ENCODE results near the gene ATF5.
A peak's percentile ranks its signal among the peaks of the same experiment; 100 is the strongest.

ATF5 gene

GRCh38 chr19:49937750-49938381, 8.9 kb downstream of the ATF5 start:
- TF ChIP-seq CTCF (IDR thresholded peaks at IDR 0.05), result peak; percentile 92

GRCh38 chr19:49938662-49939061, 9.7 kb downstream of the ATF5 start:
- TF ChIP-seq CTCF (IDR thresholded peaks at IDR 0.05), result no peak

- TF ChIP-seq CTCF (IDR thresholded peaks at IDR 0.05), result 0 out of 2 replicates have a peak, but pooled peaks have one; percentile 18
Observed at GRCh38 chr19:49939721-49940481, 10.9 kb downstream of the ATF5 start.

- no peak for TF ChIP-seq CTCF (IDR thresholded peaks at IDR 0.05)
Observed at GRCh38 chr19:49940482-49940791, 11.4 kb downstream of the ATF5 start.

- no peak for TF ChIP-seq CTCF (IDR thresholded peaks at IDR 0.05)
Observed at GRCh38 chr19:49946415-49946814, 17.4 kb downstream of the ATF5 start.

GRCh38 chr19:49949742-49950589, 21.0 kb downstream of the ATF5 start:
- TF ChIP-seq CTCF (IDR thresholded peaks at IDR 0.05), result no peak

- no peak for TF ChIP-seq CTCF (IDR thresholded peaks at IDR 0.05)
Observed at GRCh38 chr19:49950590-49950948, 21.6 kb downstream of the ATF5 start.

Measured in LNCAP (cell line).